Spleen (tissue), 7 donors: ENCODE results near the gene TNFRSF25.

Experiments
- CTCF ChIP-seq, 11 experiments: fragments of 200-600 bp in 7 of 11; fragments of 450-650 bp in 4 of 11; sonication (generic) in 4 of 11; IDR thresholded peaks in 8 of 11; conservative IDR thresholded peaks in 3 of 11; 1 replicate in 7 of 11; 2 replicates in 4 of 11; pipeline versions ENCODE4 v1.4.0 to v1.8.0; 2016 to 2021; ENCODE audit warnings: antibody characterized with exemption in 11 of 11, inconsistent platforms in 4 of 11, mild to moderate bottlenecking in 1 of 11
- POLR2AphosphoS5 ChIP-seq, 3 donors: sonication (generic); formaldehyde crosslinking; IDR thresholded peaks; one replicate each; pipeline ENCODE4 v1.5.1; 2017; ENCODE audit warnings: antibody characterized with exemption in 3 of 3
- donor health status: DM: no; HTN: no; CAD: no; lungs with moderate emphysema.
- donor health status: DM: no; HTN: no; CAD: no.
- donor health status: DM: no; HTN: no; CAD: no.

- TF ChIP-seq CTCF (IDR thresholded peaks at IDR 0.05 in 8 of 11, conservative IDR thresholded peaks at IDR 0.05 in 3 of 11) (no peak), POLR2AphosphoS5 (IDR thresholded peaks at IDR 0.05) (peak in 1 of 3 donors; percentile 8)
Measured at GRCh38 chr1:6495041-6495441, 29.1 kb upstream of the TNFRSF25 start.
